ENCODE results near the gene CNTNAP2.

GRCh38 chr7:147982307-147982706 is 1865.7 kb downstream of the CNTNAP2 start:
- no peak for TF ChIP-seq CTCF (IDR thresholded peaks at IDR 0.05; ENCODE audit: insufficient read depth, low read length, poor library complexity, severe bottlenecking)
- TF ChIP-seq EZH2phosphoT487 (conservative IDR thresholded peaks at IDR 0.05; ENCODE audit: low read length), result no peak
